Panc1 (cell line): ENCODE data around the gene MTF1. TPM values are rescaled to one million over a fixed set of nuclear protein-coding genes. Genes with fewer than 3 reads are reported as not detected.

ENCODE experiments used
- ATAC-seq: fragments of 200-7000 bp; cut with Tn5 transposase; 2 replicates; pipeline ENCODE4 v1.9.1; 2020; ENCODE audit warnings: mild to moderate bottlenecking, moderate library complexity
- BruUV-seq: library from RNA; stranded (reverse); fragments of 400-500 nt; replicated peaks from 2 replicates; lab custom pipeline; 2021; lab: Mats Ljungman, UMichigan
- CTCF ChIA-PET: fragments of 300-600 bp; sonication (Branson Sonifier 250); formaldehyde crosslinking; loops from one replicate; lab custom pipeline; 2022; ENCODE audit warnings: antibody characterized with exemption; lab: Charles Lee
- POLR2A ChIA-PET: fragments of 300-600 bp; sonication (Branson Sonifier 250); formaldehyde crosslinking; loops from one replicate; lab custom pipeline; 2022; ENCODE audit warnings: antibody characterized with exemption; lab: Charles Lee
- DNase-seq: peaks from one replicate; pipeline ENCODE4 v3.0.0-alpha.2; 2010; ENCODE audit warnings: low read depth, low spot score
- H3K27ac ChIP-seq: 2 replicates; pipeline ENCODE4 v1.5.1; 2011; ENCODE audit warnings: mild to moderate bottlenecking, low read length, inconsistent platforms
- H3K27me3 ChIP-seq: fragments of 200-500 bp; sonication (Bioruptor generic); 2 replicates; pipeline ENCODE4 v1.6.0; 2014; ENCODE audit warnings: low read length, inconsistent platforms; ENCODE audit not compliant: control insufficient read depth, insufficient read depth
- H3K36me3 ChIP-seq: fragments of 200-500 bp; sonication (Bioruptor generic); 2 replicates; pipeline ENCODE4 v1.5.1; 2014; ENCODE audit warnings: inconsistent platforms, mild to moderate bottlenecking, low read length, moderate library complexity; ENCODE audit not compliant: control insufficient read depth, insufficient read depth
- H3K4me1 ChIP-seq: 2 replicates; pipeline ENCODE4 v1.5.1; 2011; ENCODE audit warnings: inconsistent platforms, mild to moderate bottlenecking, low read length, moderate library complexity; ENCODE audit not compliant: control insufficient read depth, insufficient read depth
- H3K4me3 ChIP-seq, 2 experiments: 2 replicates each; pipeline ENCODE4 v1.5.1; 2011 to 2012; ENCODE audit warnings: low read depth in 2 of 2, low read length in 2 of 2, mild to moderate bottlenecking in 2 of 2, inconsistent platforms in 1 of 2, moderate library complexity in 1 of 2
- H3K9me3 ChIP-seq: fragments of 200-500 bp; sonication (Bioruptor generic); 2 replicates; pipeline ENCODE4 v1.5.1; 2014; ENCODE audit warnings: low read depth, mild to moderate bottlenecking, inconsistent platforms, low read length, moderate library complexity; ENCODE audit not compliant: control insufficient read depth, insufficient read depth
- CTCF ChIP-seq: fragments of 450-650 bp; IDR thresholded peaks from 2 replicates; pipeline ENCODE4 v1.5.1; 2017; ENCODE audit warnings: mild to moderate bottlenecking
- POLR2AphosphoS5 ChIP-seq: IDR thresholded peaks from 2 replicates; pipeline ENCODE4 v1.6.1; 2012; ENCODE audit warnings: mild to moderate bottlenecking, low read depth, low read length, moderate library complexity
- SIN3A ChIP-seq: IDR thresholded peaks from 2 replicates; pipeline ENCODE4 v1.6.1; 2012; ENCODE audit warnings: low read depth, mild to moderate bottlenecking, low read length, moderate library complexity, borderline replicate concordance; ENCODE audit not compliant: insufficient read depth
- TCF7L2 ChIP-seq: IDR thresholded peaks from 2 replicates; pipeline ENCODE4 v1.6.1; 2011; ENCODE audit warnings: mild to moderate bottlenecking, low read depth, low read length, inconsistent platforms
- in situ Hi-C: cut with HindIII; loops from 2 replicates; pipeline ENCODE4 v1.10.0; 2016; ENCODE audit warnings: low sequenced_read_pairs, low pct_unique_long_range_greater_than_20kb
- intact Hi-C: fragments of 100-400 bp; cut with micrococcal nuclease; formaldehyde crosslinking; loops from one replicate; pipeline ENCODE4 v1.10.0; 2022; ENCODE audit not compliant: unreplicated experiment
- total RNA-seq: library from RNA; stranded (reverse); gene quantifications from one replicate; pipeline ENCODE4 v1.2.1, GENCODE V29; 2021; ENCODE audit not compliant: unreplicated experiment
- TF ChIP-seq, protein P1 (sequence below), 2 experiments: IDR thresholded peaks; 2 replicates each; pipeline ENCODE4 v1.6.1; 2011 to 2012; ENCODE audit warnings: low read depth in 2 of 2, control low read depth in 1 of 2, low read length in 1 of 2, mild to moderate bottlenecking in 1 of 2, moderate library complexity in 1 of 2; ENCODE audit not compliant: insufficient read depth in 1 of 2

Gene MTF1
- total RNA-seq, 1 experiment from 2014 or later, result 26.2 TPM

DNA sequence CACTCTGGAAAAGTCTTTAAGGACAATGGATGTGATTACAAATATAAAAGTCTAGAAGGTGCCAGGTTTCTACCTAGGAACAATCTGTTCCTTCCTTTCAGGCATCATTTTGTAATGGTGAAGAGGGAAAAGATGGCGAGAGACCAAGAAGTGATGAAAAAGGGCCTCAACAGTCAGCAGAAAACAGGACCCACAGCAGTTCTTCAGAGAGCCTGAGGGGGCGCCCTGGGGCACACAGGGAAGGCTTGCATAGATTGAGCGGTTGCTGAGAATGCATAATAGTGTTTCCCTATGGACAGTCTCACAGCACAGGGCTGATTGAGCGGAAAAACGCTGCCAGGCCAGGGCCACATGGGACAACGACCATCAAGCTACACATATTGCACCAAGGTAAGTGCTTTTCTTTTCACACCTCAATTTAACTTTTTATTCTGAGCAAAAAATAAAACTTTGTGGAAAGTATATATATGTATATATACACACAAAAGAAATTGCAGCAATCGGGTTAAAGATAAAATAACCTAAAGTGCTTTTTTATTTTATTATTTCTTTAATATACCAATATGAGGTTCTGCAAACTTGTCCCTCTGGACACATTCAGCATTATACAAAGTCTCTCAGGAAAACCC, 48.3 kb downstream of the MTF1 start:
- POLR2A ChIA-PET, result no interaction called here
- no peaks in the 10 kb centered on the region for H3K27me3 ChIP-seq
- H3K36me3 ChIP-seq, result peaks cover 13% of the 10 kb centered on the region
- peak; percentile 73 for DNase-seq
- intact Hi-C loops, result loop anchor here (1.0 kb wide), 1 partner anchor 49 kb away; no protein-coding TSS in a partner anchor
- H3K27ac ChIP-seq, result peak overlapping the region; percentile 58; the same call in 1 of the 2 replicates
- CTCF ChIA-PET, result no interaction called here
- in situ Hi-C loops, result no loop called here
- no TSS peak for BruUV-seq
- ATAC-seq, result peak; percentile 52
- TF ChIP-seq POLR2AphosphoS5 (no peak), CTCF (peak; percentile 96)
- no peaks in the 10 kb centered on the region for H3K9me3 ChIP-seq
- H3K4me3 ChIP-seq, result no peak overlapping the region
- H3K4me1 ChIP-seq, result peaks cover 29% of the 10 kb centered on the region

GRCh38 chr1:37809942-37810341, 49.5 kb downstream of the MTF1 start:
- H3K27ac ChIP-seq, result peak overlapping the region; percentile 58
- CTCF ChIA-PET, result no interaction called here
- ATAC-seq, result no peak
- no peak for DNase-seq
- peaks cover 19% of the 10 kb centered on the region for H3K36me3 ChIP-seq
- no peaks in the 10 kb centered on the region for H3K9me3 ChIP-seq
- BruUV-seq, result no TSS peak
- TF ChIP-seq SIN3A, result no peak
- TF ChIP-seq, protein P1, sequence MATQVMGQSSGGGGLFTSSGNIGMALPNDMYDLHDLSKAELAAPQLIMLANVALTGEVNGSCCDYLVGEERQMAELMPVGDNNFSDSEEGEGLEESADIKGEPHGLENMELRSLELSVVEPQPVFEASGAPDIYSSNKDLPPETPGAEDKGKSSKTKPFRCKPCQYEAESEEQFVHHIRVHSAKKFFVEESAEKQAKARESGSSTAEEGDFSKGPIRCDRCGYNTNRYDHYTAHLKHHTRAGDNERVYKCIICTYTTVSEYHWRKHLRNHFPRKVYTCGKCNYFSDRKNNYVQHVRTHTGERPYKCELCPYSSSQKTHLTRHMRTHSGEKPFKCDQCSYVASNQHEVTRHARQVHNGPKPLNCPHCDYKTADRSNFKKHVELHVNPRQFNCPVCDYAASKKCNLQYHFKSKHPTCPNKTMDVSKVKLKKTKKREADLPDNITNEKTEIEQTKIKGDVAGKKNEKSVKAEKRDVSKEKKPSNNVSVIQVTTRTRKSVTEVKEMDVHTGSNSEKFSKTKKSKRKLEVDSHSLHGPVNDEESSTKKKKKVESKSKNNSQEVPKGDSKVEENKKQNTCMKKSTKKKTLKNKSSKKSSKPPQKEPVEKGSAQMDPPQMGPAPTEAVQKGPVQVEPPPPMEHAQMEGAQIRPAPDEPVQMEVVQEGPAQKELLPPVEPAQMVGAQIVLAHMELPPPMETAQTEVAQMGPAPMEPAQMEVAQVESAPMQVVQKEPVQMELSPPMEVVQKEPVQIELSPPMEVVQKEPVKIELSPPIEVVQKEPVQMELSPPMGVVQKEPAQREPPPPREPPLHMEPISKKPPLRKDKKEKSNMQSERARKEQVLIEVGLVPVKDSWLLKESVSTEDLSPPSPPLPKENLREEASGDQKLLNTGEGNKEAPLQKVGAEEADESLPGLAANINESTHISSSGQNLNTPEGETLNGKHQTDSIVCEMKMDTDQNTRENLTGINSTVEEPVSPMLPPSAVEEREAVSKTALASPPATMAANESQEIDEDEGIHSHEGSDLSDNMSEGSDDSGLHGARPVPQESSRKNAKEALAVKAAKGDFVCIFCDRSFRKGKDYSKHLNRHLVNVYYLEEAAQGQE (IDR thresholded peaks at IDR 0.05; ENCODE audit: insufficient read depth in 1 of 2, low read depth in 2 of 2, low read length in 1 of 2), result no peak
- no peak for TF ChIP-seq TCF7L2
- TF ChIP-seq CTCF, result no peak
- TF ChIP-seq POLR2AphosphoS5, result no peak
- peaks cover 32% of the 10 kb centered on the region for H3K4me1 ChIP-seq
- intact Hi-C loops, result no loop called here
- in situ Hi-C loops, result no loop called here
- POLR2A ChIA-PET, result no interaction called here
- no peaks in the 10 kb centered on the region for H3K27me3 ChIP-seq
- no peak overlapping the region for H3K4me3 ChIP-seq
